ENCODE measurements around the gene ZNF77. TPM values are rescaled to one million over a fixed set of nuclear protein-coding genes. Genes with fewer than 3 reads are reported as not detected.

The ZNF77 gene
- total RNA-seq, 1 experiment from 2014 or later: 5.9 TPM

DNA sequence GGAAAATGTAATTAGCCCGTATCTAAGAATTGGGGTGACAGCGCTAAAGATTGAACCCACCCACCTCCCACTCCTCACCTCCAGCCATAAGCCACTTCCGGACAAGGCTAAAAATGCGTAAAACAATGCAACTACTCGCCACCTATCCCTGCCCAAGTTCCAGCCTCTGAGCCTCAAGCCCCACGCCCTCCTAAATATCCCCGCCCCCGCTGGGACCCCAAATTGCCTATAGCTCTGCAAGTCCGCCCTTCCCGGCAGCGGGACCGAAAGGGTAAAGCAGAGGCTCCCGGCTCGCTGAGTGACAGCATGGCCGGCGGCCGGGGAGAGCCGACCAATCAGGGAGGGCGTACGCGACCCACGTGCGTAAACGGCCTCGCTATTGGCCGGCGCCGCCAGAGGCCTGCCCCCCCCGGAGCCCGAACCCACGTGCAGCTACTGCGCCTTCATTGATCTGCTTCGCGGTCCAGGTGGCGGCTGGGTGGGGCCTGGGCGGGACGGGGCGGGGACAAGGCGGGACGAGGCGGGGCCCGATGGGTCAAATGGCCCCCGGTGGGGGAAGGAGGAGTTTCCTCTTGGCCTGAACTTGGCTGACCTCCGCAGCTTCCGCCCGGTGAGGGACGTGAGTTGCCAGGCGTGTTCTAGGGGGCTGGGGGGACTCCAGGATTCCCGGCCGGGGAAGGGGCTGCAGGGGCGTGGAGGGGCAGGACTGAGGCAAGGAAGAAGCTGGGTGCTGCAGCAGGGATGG, 32.4 kb upstream of the ZNF77 start, which contains the start of gene TLE6:
TLE6 (plus strand) TSS at position 564 of the 745 bp plus-strand sequence. CDS start 670 bp downstream, outside the sequence.
- intact Hi-C loops (cut with micrococcal nuclease): no loop called here
- H3K27ac ChIP-seq (ENCODE audit: low read depth, low read length): peak within 1 kb of the TSS; percentile 56
- H4K20me1 ChIP-seq (ENCODE audit: insufficient read depth): no peaks in the 10 kb centered on the region
- H3K4me3 ChIP-seq (replicated peaks in 1 of 2; ENCODE audit: low read depth in 1 of 2, low read length in 2 of 2): peak within 1 kb of the TSS; percentile 63 to 67
- no TSS peak for BruUV-seq (replicated peaks)
- CTCF ChIA-PET: interaction anchor here (0.5 to 1.5 kb wide), 4 partner anchors 15 to 127 kb away, joined by 3 to 8 read pairs (median 4); no protein-coding TSS in a partner anchor
- no peaks in the 10 kb centered on the region for H3K27me3 ChIP-seq (ENCODE audit: insufficient read depth, low read length)
- peak within 1 kb of the TSS; percentile 84 for H2AFZ ChIP-seq (ENCODE audit: low read depth, low read length, poor library complexity, severe bottlenecking)
- peak; percentile 91 for DNase-seq (ENCODE audit: low read depth, low spot score)
- peak; percentile 95 for ATAC-seq
- H3K4me2 ChIP-seq (ENCODE audit: low read length): peak within 1 kb of the TSS; percentile 99
- H3K36me3 ChIP-seq (ENCODE audit: control insufficient read depth in 1 of 2, insufficient read depth in 2 of 2, low read length in 2 of 2): no peaks in the 10 kb centered on the region
- POLR2A ChIA-PET: interaction anchor here (0.5 to 1.9 kb wide), 5 partner anchors 13 to 299 kb away, joined by 3 to 7 read pairs (median 5); no protein-coding TSS in a partner anchor
- H3K9me2 ChIP-seq (ENCODE audit: insufficient read depth): no peaks in the 10 kb centered on the region
- H3K4me1 ChIP-seq (ENCODE audit: control insufficient read depth in 1 of 2, insufficient read depth in 2 of 2, low read length in 2 of 2): peaks cover 13 to 22% of the 10 kb centered on the region in 2 experiments
- H3K9me3 ChIP-seq (ENCODE audit: control insufficient read depth in 1 of 2, insufficient read depth in 1 of 2, low read depth in 1 of 2, low read length in 2 of 2): no peaks in the 10 kb centered on the region
- H3K9ac ChIP-seq (ENCODE audit: low read length): peak within 1 kb of the TSS; percentile 58
- H3K79me2 ChIP-seq (ENCODE audit: insufficient read depth, low read length): no peaks in the 10 kb centered on the region
- RAD21 ChIA-PET (ENCODE audit: low non-redundant PET in 1 of 2, low total read pairs in 2 of 2, uncharacterized antibody in 2 of 2, unreplicated experiment in 2 of 2): interaction anchor here in 1 of 2 experiments (0.7 to 1.1 kb wide), 4 partner anchors 27 to 828 kb away, joined by 3 to 5 read pairs (median 4); no protein-coding TSS in a partner anchor
- TF ChIP-seq, protein P1, sequence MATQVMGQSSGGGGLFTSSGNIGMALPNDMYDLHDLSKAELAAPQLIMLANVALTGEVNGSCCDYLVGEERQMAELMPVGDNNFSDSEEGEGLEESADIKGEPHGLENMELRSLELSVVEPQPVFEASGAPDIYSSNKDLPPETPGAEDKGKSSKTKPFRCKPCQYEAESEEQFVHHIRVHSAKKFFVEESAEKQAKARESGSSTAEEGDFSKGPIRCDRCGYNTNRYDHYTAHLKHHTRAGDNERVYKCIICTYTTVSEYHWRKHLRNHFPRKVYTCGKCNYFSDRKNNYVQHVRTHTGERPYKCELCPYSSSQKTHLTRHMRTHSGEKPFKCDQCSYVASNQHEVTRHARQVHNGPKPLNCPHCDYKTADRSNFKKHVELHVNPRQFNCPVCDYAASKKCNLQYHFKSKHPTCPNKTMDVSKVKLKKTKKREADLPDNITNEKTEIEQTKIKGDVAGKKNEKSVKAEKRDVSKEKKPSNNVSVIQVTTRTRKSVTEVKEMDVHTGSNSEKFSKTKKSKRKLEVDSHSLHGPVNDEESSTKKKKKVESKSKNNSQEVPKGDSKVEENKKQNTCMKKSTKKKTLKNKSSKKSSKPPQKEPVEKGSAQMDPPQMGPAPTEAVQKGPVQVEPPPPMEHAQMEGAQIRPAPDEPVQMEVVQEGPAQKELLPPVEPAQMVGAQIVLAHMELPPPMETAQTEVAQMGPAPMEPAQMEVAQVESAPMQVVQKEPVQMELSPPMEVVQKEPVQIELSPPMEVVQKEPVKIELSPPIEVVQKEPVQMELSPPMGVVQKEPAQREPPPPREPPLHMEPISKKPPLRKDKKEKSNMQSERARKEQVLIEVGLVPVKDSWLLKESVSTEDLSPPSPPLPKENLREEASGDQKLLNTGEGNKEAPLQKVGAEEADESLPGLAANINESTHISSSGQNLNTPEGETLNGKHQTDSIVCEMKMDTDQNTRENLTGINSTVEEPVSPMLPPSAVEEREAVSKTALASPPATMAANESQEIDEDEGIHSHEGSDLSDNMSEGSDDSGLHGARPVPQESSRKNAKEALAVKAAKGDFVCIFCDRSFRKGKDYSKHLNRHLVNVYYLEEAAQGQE (IDR thresholded peaks at IDR 0.05; ENCODE audit: low read depth): no peak
- TF ChIP-seq ELF1 (IDR thresholded peaks at IDR 0.05; ENCODE audit: borderline replicate concordance, low read depth) (no peak), CBX3 (IDR thresholded peaks at IDR 0.05; ENCODE audit: low read depth) (no peak), POLR2A (IDR thresholded peaks at IDR 0.05; ENCODE audit: borderline replicate concordance, extremely low read depth, insufficient read depth, insufficient read length) (no peak), EZH2 (IDR thresholded peaks at IDR 0.05) (no peak), ZFX (IDR thresholded peaks at IDR 0.05) (no peak), JUND (IDR thresholded peaks at IDR 0.05) (no peak), FOSL1 (IDR thresholded peaks at IDR 0.05; ENCODE audit: low read depth) (no peak), CEBPB (IDR thresholded peaks at IDR 0.05; ENCODE audit: low read depth) (no peak), SIN3A (IDR thresholded peaks at IDR 0.05; ENCODE audit: low read depth) (no peak), RAD21 (IDR thresholded peaks at IDR 0.05; ENCODE audit: low read depth) (no peak), SRF (IDR thresholded peaks at IDR 0.05; ENCODE audit: low read depth) (no peak), ZNF274 (IDR thresholded peaks at IDR 0.05; ENCODE audit: low read depth, low read length) (no peak), EZH2phosphoT487 (IDR thresholded peaks at IDR 0.05; ENCODE audit: borderline replicate concordance) (no peak), SP1 (IDR thresholded peaks at IDR 0.05; ENCODE audit: low read depth) (peak; percentile 94), POLR2AphosphoS5 (IDR thresholded peaks at IDR 0.05; ENCODE audit: low read depth, low read length) (peak; percentile 49)
- TF ChIP-seq, protein P2, sequence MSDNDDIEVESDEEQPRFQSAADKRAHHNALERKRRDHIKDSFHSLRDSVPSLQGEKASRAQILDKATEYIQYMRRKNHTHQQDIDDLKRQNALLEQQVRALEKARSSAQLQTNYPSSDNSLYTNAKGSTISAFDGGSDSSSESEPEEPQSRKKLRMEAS (IDR thresholded peaks at IDR 0.05): peak; percentile 96
- TF ChIP-seq, protein P3, sequence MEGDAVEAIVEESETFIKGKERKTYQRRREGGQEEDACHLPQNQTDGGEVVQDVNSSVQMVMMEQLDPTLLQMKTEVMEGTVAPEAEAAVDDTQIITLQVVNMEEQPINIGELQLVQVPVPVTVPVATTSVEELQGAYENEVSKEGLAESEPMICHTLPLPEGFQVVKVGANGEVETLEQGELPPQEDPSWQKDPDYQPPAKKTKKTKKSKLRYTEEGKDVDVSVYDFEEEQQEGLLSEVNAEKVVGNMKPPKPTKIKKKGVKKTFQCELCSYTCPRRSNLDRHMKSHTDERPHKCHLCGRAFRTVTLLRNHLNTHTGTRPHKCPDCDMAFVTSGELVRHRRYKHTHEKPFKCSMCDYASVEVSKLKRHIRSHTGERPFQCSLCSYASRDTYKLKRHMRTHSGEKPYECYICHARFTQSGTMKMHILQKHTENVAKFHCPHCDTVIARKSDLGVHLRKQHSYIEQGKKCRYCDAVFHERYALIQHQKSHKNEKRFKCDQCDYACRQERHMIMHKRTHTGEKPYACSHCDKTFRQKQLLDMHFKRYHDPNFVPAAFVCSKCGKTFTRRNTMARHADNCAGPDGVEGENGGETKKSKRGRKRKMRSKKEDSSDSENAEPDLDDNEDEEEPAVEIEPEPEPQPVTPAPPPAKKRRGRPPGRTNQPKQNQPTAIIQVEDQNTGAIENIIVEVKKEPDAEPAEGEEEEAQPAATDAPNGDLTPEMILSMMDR (IDR thresholded peaks at IDR 0.05 in 2 of 3, conservative IDR thresholded peaks at IDR 0.05 in 1 of 3; ENCODE audit: borderline replicate concordance in 1 of 3, insufficient read depth in 1 of 3, low read depth in 2 of 3, low read length in 2 of 3): no peak
- TF ChIP-seq, protein P4, sequence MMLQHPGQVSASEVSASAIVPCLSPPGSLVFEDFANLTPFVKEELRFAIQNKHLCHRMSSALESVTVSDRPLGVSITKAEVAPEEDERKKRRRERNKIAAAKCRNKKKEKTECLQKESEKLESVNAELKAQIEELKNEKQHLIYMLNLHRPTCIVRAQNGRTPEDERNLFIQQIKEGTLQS (IDR thresholded peaks at IDR 0.05): no peak
- TF ChIP-seq, protein P5, sequence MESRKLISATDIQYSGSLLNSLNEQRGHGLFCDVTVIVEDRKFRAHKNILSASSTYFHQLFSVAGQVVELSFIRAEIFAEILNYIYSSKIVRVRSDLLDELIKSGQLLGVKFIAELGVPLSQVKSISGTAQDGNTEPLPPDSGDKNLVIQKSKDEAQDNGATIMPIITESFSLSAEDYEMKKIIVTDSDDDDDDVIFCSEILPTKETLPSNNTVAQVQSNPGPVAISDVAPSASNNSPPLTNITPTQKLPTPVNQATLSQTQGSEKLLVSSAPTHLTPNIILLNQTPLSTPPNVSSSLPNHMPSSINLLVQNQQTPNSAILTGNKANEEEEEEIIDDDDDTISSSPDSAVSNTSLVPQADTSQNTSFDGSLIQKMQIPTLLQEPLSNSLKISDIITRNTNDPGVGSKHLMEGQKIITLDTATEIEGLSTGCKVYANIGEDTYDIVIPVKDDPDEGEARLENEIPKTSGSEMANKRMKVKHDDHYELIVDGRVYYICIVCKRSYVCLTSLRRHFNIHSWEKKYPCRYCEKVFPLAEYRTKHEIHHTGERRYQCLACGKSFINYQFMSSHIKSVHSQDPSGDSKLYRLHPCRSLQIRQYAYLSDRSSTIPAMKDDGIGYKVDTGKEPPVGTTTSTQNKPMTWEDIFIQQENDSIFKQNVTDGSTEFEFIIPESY (IDR thresholded peaks at IDR 0.05; ENCODE audit: extremely low read depth, insufficient replicate concordance, low read length): no peak

Data from HCT116 (cell line).